ENCODE data around the gene OR5B2.

Gene OR5B2

DNA sequence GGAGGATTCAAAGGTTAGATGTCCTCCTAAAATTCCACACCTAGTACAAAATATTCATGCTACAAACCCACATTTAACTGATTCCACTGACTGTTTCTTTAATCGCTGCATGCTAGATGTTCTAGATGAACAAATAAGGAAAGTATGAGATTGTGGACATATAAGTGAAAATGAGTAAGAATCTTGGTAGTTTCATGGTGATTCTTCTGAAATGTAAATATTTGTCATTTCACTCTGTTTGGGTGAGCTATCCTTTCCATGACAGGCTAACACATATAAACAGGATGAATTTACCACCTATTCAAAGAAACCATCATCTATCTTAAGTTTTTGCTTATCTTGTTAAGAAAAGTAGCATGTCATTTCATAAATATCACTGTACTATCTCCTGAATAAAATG lies 36.0 kb downstream of the OR5B2 start:
- Mint-ChIP-seq H3K4me3 (no peak overlapping the region), H3K27me3 (no peaks in the 10 kb centered on the region), H3K9me3 (peaks cover 7 to 15% of the 10 kb centered on the region in 2 donors), H3K27ac (no peak overlapping the region), H3K4me1 (no peaks in the 10 kb centered on the region)
- DNase-seq = no peak
- no peak for ATAC-seq

DNA sequence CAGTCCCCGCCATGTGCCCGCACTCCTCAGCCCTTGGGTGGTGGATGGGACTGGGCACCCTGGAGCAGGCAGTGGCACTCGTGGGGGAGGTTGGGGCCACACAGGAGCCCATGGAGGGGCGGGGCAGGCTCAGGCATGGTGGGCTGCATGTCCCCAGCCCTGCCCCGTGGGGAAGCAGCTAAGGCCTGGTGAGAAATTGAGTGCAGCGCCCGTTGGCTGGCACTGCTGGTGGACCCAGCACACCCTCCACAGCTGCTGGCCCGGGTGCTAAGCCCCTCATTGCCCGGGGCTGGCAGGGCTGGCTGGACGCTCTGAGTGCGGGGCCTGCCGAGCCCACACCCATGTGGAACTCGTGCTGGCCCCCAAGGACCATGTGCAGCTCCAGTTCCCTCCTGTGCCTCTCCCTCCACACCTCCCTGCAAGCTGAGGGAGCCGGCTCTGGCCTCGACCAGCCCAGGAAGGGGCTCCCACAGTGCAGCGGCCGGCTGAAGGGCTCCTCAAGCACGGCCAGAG lies 37.3 kb downstream of the OR5B2 start:
- ATAC-seq = no peak
- no peak overlapping the region for H3K27ac Mint-ChIP-seq

More for the DNA sequence above, 37.3 kb downstream of the OR5B2 start:
- no peaks in the 10 kb centered on the region for H3K27me3 Mint-ChIP-seq
- peaks cover 7 to 14% of the 10 kb centered on the region in 2 donors for H3K9me3 Mint-ChIP-seq
- no peak for DNase-seq
- H3K4me1 Mint-ChIP-seq = no peaks in the 10 kb centered on the region
- no peak overlapping the region for H3K4me3 Mint-ChIP-seq
